ENCODE data around the gene MPPED2.

The MPPED2 gene

GRCh38 chr11:30365793-30366517 is 220.2 kb downstream of the MPPED2 start:
- Histone ChIP-seq H2AFZ (ENCODE audit: low read length) (no peak overlapping the region), H3F3A (ENCODE audit: insufficient read depth, low read length) (no peaks in the 10 kb centered on the region), H3K4me3 (ENCODE audit: low read length) (no peak overlapping the region), H3K27ac (ENCODE audit: low read length) (no peak overlapping the region), H4K20me1 (ENCODE audit: insufficient read depth, low read length) (no peaks in the 10 kb centered on the region), H3K9ac (ENCODE audit: low read length) (no peak overlapping the region), H3K4me1 (ENCODE audit: low read length) (no peaks in the 10 kb centered on the region), H3K36me3 (replicated peaks; ENCODE audit: insufficient read depth, low read length) (no peaks in the 10 kb centered on the region), H3K27me3 (replicated peaks; ENCODE audit: insufficient read depth, low read length) (no peaks in the 10 kb centered on the region), H3K4me2 (ENCODE audit: low read depth, low read length) (no peak overlapping the region), H3K79me2 (ENCODE audit: low read length) (no peaks in the 10 kb centered on the region), H3K9me3 (replicated peaks; ENCODE audit: insufficient read depth, low read length) (no peaks in the 10 kb centered on the region), H3K9me2 (replicated peaks; ENCODE audit: insufficient read depth, low read length) (no peaks in the 10 kb centered on the region)
- no peak for DNase-seq
- TF ChIP-seq EZH2phosphoT487 (IDR thresholded peaks at IDR 0.05; ENCODE audit: low read length) (no peak), EZH2 (optimal IDR thresholded peaks at IDR 0.05; ENCODE audit: low read depth, low read length) (no peak)
- TF ChIP-seq, protein P1, sequence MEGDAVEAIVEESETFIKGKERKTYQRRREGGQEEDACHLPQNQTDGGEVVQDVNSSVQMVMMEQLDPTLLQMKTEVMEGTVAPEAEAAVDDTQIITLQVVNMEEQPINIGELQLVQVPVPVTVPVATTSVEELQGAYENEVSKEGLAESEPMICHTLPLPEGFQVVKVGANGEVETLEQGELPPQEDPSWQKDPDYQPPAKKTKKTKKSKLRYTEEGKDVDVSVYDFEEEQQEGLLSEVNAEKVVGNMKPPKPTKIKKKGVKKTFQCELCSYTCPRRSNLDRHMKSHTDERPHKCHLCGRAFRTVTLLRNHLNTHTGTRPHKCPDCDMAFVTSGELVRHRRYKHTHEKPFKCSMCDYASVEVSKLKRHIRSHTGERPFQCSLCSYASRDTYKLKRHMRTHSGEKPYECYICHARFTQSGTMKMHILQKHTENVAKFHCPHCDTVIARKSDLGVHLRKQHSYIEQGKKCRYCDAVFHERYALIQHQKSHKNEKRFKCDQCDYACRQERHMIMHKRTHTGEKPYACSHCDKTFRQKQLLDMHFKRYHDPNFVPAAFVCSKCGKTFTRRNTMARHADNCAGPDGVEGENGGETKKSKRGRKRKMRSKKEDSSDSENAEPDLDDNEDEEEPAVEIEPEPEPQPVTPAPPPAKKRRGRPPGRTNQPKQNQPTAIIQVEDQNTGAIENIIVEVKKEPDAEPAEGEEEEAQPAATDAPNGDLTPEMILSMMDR (IDR thresholded peaks at IDR 0.05; ENCODE audit: low read length) = no peak

DNA sequence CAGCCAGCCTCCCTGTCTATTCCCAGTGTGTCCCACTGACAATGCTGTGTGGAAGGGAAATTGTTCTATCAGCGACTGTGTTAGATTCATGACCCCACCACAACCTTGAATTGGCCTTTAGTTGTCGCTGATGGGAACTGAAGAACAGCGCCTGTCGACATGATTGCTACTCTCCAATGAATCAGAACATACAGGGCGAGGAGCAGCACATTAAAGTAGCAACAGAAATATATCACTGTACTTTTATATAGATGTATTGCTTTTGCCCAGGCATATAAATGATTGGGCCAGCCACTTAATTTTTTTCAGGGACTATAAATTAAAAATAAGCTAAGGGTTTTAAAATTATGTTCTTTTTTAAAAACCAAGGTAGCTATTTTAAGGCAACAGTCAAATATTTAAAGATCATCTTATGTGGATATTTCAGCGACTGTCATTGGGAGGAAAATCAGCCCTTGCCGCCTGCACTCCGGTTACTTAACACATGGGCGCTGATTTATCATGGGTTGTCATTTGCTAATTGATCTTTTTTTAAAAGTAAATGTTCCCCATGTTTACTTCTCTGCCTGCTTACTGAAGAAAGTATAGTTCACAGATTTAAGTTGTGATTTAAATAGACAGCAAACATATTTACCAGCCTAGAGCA is 221.2 kb downstream of the MPPED2 start:
- H3K27me3 ChIP-seq (replicated peaks; ENCODE audit: insufficient read depth, low read length) = no peaks in the 10 kb centered on the region
- no peak for DNase-seq
- H3K4me2 ChIP-seq (ENCODE audit: low read depth, low read length) = no peak overlapping the region
- no peaks in the 10 kb centered on the region for H3F3A ChIP-seq (ENCODE audit: insufficient read depth, low read length)
- H3K9ac ChIP-seq (ENCODE audit: low read length) = no peak overlapping the region
- H3K36me3 ChIP-seq (replicated peaks; ENCODE audit: insufficient read depth, low read length) = no peaks in the 10 kb centered on the region
- H3K9me2 ChIP-seq (replicated peaks; ENCODE audit: insufficient read depth, low read length) = no peaks in the 10 kb centered on the region
- no peak overlapping the region for H2AFZ ChIP-seq (ENCODE audit: low read length)
- no peaks in the 10 kb centered on the region for H3K79me2 ChIP-seq (ENCODE audit: low read length)
- no peaks in the 10 kb centered on the region for H3K4me1 ChIP-seq (ENCODE audit: low read length)
- no peaks in the 10 kb centered on the region for H4K20me1 ChIP-seq (ENCODE audit: insufficient read depth, low read length)
- H3K4me3 ChIP-seq (ENCODE audit: low read length) = no peak overlapping the region
- no peak for TF ChIP-seq EZH2 (optimal IDR thresholded peaks at IDR 0.05; ENCODE audit: low read depth, low read length)
- TF ChIP-seq EZH2phosphoT487 (IDR thresholded peaks at IDR 0.05; ENCODE audit: low read length) = no peak
- TF ChIP-seq, protein P1 (IDR thresholded peaks at IDR 0.05; ENCODE audit: low read length) = no peak
- no peak overlapping the region for H3K27ac ChIP-seq (ENCODE audit: low read length)
- H3K9me3 ChIP-seq (replicated peaks; ENCODE audit: insufficient read depth, low read length) = no peaks in the 10 kb centered on the region

GRCh38 chr11:30364139-30364836 is 221.9 kb downstream of the MPPED2 start:
- no peak overlapping the region for H3K4me3 ChIP-seq (ENCODE audit: low read length)
- H4K20me1 ChIP-seq (ENCODE audit: insufficient read depth, low read length) = no peaks in the 10 kb centered on the region
- no peaks in the 10 kb centered on the region for H3K36me3 ChIP-seq (replicated peaks; ENCODE audit: insufficient read depth, low read length)
- no peaks in the 10 kb centered on the region for H3K9me2 ChIP-seq (replicated peaks; ENCODE audit: insufficient read depth, low read length)
- H3K4me1 ChIP-seq (ENCODE audit: low read length) = no peaks in the 10 kb centered on the region
- no peak for DNase-seq
- no peaks in the 10 kb centered on the region for H3K27me3 ChIP-seq (replicated peaks; ENCODE audit: insufficient read depth, low read length)
- no peaks in the 10 kb centered on the region for H3F3A ChIP-seq (ENCODE audit: insufficient read depth, low read length)
- H3K4me2 ChIP-seq (ENCODE audit: low read depth, low read length) = no peak overlapping the region
- no peak overlapping the region for H3K9ac ChIP-seq (ENCODE audit: low read length)
- H3K27ac ChIP-seq (ENCODE audit: low read length) = no peak overlapping the region
- TF ChIP-seq EZH2phosphoT487 (IDR thresholded peaks at IDR 0.05; ENCODE audit: low read length) (no peak), EZH2 (optimal IDR thresholded peaks at IDR 0.05; ENCODE audit: low read depth, low read length) (no peak)
- TF ChIP-seq, protein P1 (IDR thresholded peaks at IDR 0.05; ENCODE audit: low read length) = no peak
- no peak overlapping the region for H2AFZ ChIP-seq (ENCODE audit: low read length)
- H3K79me2 ChIP-seq (ENCODE audit: low read length) = no peaks in the 10 kb centered on the region
- no peaks in the 10 kb centered on the region for H3K9me3 ChIP-seq (replicated peaks; ENCODE audit: insufficient read depth, low read length)
